PFSK-1 (cell line): ENCODE measurements around the gene ZNF280A. TPM values are rescaled to one million over a fixed set of nuclear protein-coding genes. Genes with fewer than 3 reads are reported as not detected.

Experiments
- FOXP2 ChIP-seq: optimal IDR thresholded peaks from 2 replicates; pipeline ENCODE3; 2011; ENCODE audit warnings: borderline replicate concordance, control low read depth, inconsistent platforms; ENCODE audit not compliant: insufficient read depth; ENCODE audit errors: extremely low read length, extremely low read depth
- POLR2AphosphoS5 ChIP-seq: IDR thresholded peaks from 2 replicates; pipeline ENCODE4 v1.6.1; 2012; ENCODE audit warnings: low read depth, mild to moderate bottlenecking, control low read depth, low read length, moderate library complexity
- REST ChIP-seq, 2 experiments: IDR thresholded peaks; 2 replicates each; pipeline versions ENCODE4 v1.6.1 to v1.8.0; 2011 to 2012; ENCODE audit warnings: low read depth in 2 of 2, low read length in 2 of 2, control low read depth in 1 of 2, inconsistent platforms in 1 of 2, mild to moderate bottlenecking in 1 of 2, moderate library complexity in 1 of 2; ENCODE audit not compliant: insufficient read depth in 1 of 2
- SIN3A ChIP-seq: IDR thresholded peaks from 2 replicates; pipeline ENCODE4 v1.6.1; 2012; ENCODE audit warnings: mild to moderate bottlenecking, low read length, moderate library complexity, borderline replicate concordance; ENCODE audit not compliant: insufficient read depth
- TAF1 ChIP-seq: IDR thresholded peaks from 2 replicates; pipeline ENCODE4 v1.6.1; 2012; ENCODE audit warnings: low read length, control low read depth, borderline replicate concordance; ENCODE audit not compliant: insufficient read depth
- polyA plus RNA-seq: library from polyadenylated mRNA; unstranded; fragments of >200 nt; gene quantifications from one replicate; pipeline ENCODE4 v1.2.1, GENCODE V29; 2012; ENCODE audit warnings: low read depth, missing spikeins; ENCODE audit not compliant: insufficient read length

Gene ZNF280A, protein sequence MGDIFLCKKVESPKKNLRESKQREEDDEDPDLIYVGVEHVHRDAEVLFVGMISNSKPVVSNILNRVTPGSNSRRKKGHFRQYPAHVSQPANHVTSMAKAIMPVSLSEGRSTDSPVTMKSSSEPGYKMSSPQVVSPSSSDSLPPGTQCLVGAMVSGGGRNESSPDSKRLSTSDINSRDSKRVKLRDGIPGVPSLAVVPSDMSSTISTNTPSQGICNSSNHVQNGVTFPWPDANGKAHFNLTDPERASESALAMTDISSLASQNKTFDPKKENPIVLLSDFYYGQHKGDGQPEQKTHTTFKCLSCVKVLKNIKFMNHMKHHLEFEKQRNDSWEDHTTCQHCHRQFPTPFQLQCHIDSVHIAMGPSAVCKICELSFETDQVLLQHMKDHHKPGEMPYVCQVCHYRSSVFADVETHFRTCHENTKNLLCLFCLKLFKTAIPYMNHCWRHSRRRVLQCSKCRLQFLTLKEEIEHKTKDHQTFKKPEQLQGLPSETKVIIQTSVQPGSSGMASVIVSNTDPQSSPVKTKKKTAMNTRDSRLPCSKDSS
- not detected for polyA plus RNA-seq

GRCh38 chr22:22520020-22520656, at the start of gene ZNF280A:
ZNF280A (minus strand) TSS chr22:22520270; CDS start chr22:22515630, 4,640 bp downstream.
- no peak for TF ChIP-seq REST (IDR thresholded peaks at IDR 0.05; ENCODE audit: insufficient read depth in 1 of 2, low read depth in 2 of 2, low read length in 2 of 2)
- no peak for TF ChIP-seq SIN3A
- TF ChIP-seq POLR2AphosphoS5: no peak
- no peak for TF ChIP-seq FOXP2
- TF ChIP-seq TAF1: no peak

DNA sequence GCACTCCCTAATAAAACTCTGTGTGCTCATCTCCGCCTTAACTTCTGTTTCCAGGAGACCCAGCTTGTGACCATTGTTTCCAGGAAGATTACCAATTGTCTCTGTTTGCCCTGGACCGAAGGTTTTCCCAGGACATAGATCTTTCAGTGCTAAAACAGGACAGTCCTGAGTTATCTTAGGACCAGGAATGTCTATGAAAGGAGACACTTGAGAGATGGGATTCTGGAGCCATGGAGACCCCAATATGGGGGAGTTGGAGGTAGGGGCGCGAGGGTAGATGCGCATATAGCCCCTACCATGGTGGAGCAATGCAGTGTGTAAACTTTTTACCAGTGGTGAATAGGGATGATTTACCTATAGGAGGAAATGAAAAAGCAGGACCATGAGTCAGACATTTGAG, 49.1 kb upstream of the ZNF280A start:
- TF ChIP-seq POLR2AphosphoS5: no peak
- TF ChIP-seq FOXP2: no peak
- no peak for TF ChIP-seq TAF1
- TF ChIP-seq REST (IDR thresholded peaks at IDR 0.05; ENCODE audit: insufficient read depth in 1 of 2, low read depth in 2 of 2, low read length in 2 of 2): no peak
- no peak for TF ChIP-seq SIN3A

GRCh38 chr22:22565981-22566380, 45.9 kb upstream of the ZNF280A start:
- TF ChIP-seq POLR2AphosphoS5 (no peak), SIN3A (no peak), REST (IDR thresholded peaks at IDR 0.05; ENCODE audit: insufficient read depth in 1 of 2, low read depth in 2 of 2, low read length in 2 of 2) (no peak), FOXP2 (no peak), TAF1 (no peak)

GRCh38 chr22:22558972-22559603, 39.0 kb upstream of the ZNF280A start, which contains the start of gene PRAME:
PRAME (minus strand) TSS chr22:22559265; CDS start chr22:22556832, 2,433 bp downstream.
- TF ChIP-seq REST (IDR thresholded peaks at IDR 0.05; ENCODE audit: insufficient read depth in 1 of 2, low read depth in 2 of 2, low read length in 2 of 2) (no peak), TAF1 (no peak), FOXP2 (peak; percentile 74)
